Breast epithelium (tissue), 4 donors: Measurements from ENCODE around the gene GPR42. TPM values are rescaled to one million over a fixed set of nuclear protein-coding genes. Genes with fewer than 3 reads are reported as not detected.

Experiments
- DNase-seq, 2 donors: peaks; one replicate each; pipeline ENCODE4 v3.0.0-alpha.2; 2019; ENCODE audit warnings: low spot score in 2 of 2
- H3K27ac ChIP-seq, 2 donors: fragments of 200-600 bp; sonication (generic) in 1 of 2; one replicate each; pipeline ENCODE4 v1.5.1; 2016 to 2019; ENCODE audit warnings: mild to moderate bottlenecking in 1 of 2
- H3K27me3 ChIP-seq, 2 donors: fragments of 200-600 bp; sonication (generic) in 1 of 2; one replicate each; pipeline versions ENCODE4 v1.5.1 to v1.6.0; 2017 to 2019; ENCODE audit warnings: control low read depth in 1 of 2, mild to moderate bottlenecking in 1 of 2
- H3K36me3 ChIP-seq: fragments of 200-600 bp; one replicate; pipeline ENCODE4 v1.5.1; 2019
- H3K4me1 ChIP-seq, 2 donors: fragments of 200-600 bp; sonication (generic); one replicate each; pipeline ENCODE4 v1.5.1; 2016 to 2019; ENCODE audit warnings: control low read depth in 1 of 2
- H3K4me3 ChIP-seq, 3 donors: fragments of 200-600 bp; sonication (generic); 1 replicate in 2 of 3; 2 replicates in 1 of 3; pipeline ENCODE4 v1.5.1; 2016 to 2019; ENCODE audit warnings: mild to moderate bottlenecking in 3 of 3, moderate library complexity in 2 of 3
- H3K9me3 ChIP-seq, 2 donors: fragments of 200-600 bp; sonication (generic) in 1 of 2; one replicate each; pipeline ENCODE4 v1.5.1; 2016 to 2019; ENCODE audit warnings: control low read depth in 1 of 2
- POLR2A ChIP-seq: fragments of 450-650 bp; IDR thresholded peaks from one replicate; pipeline ENCODE4 v1.6.1; 2016; ENCODE audit warnings: antibody characterized with exemption, mild to moderate bottlenecking, moderate library complexity
- POLR2AphosphoS5 ChIP-seq, 3 donors: sonication (generic); formaldehyde crosslinking; IDR thresholded peaks; one replicate each; pipeline ENCODE4 v1.6.1; 2017; ENCODE audit warnings: antibody characterized with exemption in 3 of 3
- intact Hi-C: fragments of 100-400 bp; cut with DNase I; formaldehyde crosslinking; loops from one replicate; pipeline ENCODE4 v1.15.1; 2023; ENCODE audit warnings: low total_unique reads
- total RNA-seq, 3 donors: library from RNA; depleted of rRNA; stranded (reverse); fragments of >200 nt; gene quantifications; one replicate each; pipeline ENCODE4 v1.1.0, GENCODE V29; 2016
- TF ChIP-seq, protein P1 (sequence below), 3 donors: fragments of 450-650 bp; IDR thresholded peaks; one replicate each; pipeline ENCODE4 v1.5.1; 2016 to 2017; ENCODE audit warnings: antibody characterized with exemption in 3 of 3, mild to moderate bottlenecking in 3 of 3, moderate library complexity in 3 of 3

The GPR42 gene
- total RNA-seq, 3 donors from 2014 or later = 0.66 TPM; not detected in 2

DNA sequence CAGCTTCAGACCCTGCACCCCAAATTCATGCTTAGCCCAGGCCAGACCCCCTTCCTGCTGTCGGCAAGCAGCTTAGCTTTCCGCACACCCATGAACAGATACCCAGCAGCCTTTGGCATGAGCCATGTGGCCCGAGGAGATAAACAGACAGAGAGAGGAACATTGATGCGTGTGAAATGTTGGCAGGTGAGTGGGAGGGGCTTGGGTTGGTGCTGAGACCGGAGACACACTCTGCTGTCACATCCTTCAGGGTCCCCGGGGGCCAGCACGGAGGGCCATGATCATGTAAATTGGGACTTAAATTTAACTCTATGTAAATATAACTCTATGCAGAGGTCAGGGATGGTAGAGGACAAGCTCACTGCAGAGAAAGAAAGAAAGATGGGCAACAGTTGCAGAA, 40.4 kb upstream of the GPR42 start:
- Histone ChIP-seq H3K36me3 (no peaks in the 10 kb centered on the region), H3K9me3 (no peaks in the 10 kb centered on the region), H3K4me1 (no peaks in the 10 kb centered on the region), H3K4me3 (no peak overlapping the region), H3K27me3 (no peaks in the 10 kb centered on the region), H3K27ac (no peak overlapping the region)
- intact Hi-C loops = no loop called here
- no peak for TF ChIP-seq POLR2A
- TF ChIP-seq, protein P1, sequence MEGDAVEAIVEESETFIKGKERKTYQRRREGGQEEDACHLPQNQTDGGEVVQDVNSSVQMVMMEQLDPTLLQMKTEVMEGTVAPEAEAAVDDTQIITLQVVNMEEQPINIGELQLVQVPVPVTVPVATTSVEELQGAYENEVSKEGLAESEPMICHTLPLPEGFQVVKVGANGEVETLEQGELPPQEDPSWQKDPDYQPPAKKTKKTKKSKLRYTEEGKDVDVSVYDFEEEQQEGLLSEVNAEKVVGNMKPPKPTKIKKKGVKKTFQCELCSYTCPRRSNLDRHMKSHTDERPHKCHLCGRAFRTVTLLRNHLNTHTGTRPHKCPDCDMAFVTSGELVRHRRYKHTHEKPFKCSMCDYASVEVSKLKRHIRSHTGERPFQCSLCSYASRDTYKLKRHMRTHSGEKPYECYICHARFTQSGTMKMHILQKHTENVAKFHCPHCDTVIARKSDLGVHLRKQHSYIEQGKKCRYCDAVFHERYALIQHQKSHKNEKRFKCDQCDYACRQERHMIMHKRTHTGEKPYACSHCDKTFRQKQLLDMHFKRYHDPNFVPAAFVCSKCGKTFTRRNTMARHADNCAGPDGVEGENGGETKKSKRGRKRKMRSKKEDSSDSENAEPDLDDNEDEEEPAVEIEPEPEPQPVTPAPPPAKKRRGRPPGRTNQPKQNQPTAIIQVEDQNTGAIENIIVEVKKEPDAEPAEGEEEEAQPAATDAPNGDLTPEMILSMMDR (IDR thresholded peaks at IDR 0.05) = no peak
- DNase-seq = no peak

DNA sequence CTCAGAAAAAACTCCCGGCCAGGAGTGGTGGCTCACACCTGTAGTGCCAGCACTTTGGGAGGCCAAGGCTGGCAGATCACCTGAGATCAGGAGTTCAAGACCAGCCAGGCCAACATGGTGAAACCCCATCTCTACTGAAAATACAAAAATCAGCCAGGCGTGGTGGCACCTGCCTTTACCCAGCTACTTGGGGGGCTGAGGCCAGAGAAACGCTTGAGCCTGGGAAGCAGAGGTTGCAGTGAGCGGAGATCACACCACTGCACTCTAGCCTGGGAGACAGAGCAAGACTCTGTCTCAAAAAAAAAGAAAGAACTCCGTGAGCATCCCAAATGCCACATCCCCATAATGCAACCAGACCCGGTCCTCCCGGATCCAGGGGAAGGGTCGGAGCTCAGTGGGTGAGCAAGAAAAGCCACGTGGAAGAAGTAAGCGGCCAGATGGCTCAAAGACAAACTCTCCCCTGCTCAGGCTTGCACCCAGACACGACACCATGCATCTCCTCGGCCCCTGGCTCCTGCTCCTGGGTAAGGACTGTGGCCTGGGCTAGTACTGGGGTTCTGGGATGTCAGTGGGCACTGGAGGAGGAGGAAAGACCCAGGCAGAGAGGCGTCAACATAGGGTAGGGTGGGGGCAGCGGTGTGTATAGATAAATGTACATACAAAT, 39.2 kb upstream of the GPR42 start:
- Histone ChIP-seq H3K36me3 (no peaks in the 10 kb centered on the region), H3K4me1 (no peaks in the 10 kb centered on the region), H3K27ac (no peak overlapping the region), H3K4me3 (no peak overlapping the region), H3K27me3 (no peaks in the 10 kb centered on the region), H3K9me3 (no peaks in the 10 kb centered on the region)
- intact Hi-C loops = no loop called here
- DNase-seq = no peak
- TF ChIP-seq, protein P1 (IDR thresholded peaks at IDR 0.05) = no peak
- TF ChIP-seq POLR2AphosphoS5 (IDR thresholded peaks at IDR 0.05) = no peak
- no peak for TF ChIP-seq POLR2A

GRCh38 chr19:35332817-35333216, 38.1 kb upstream of the GPR42 start:
- intact Hi-C loops = no loop called here
- Histone ChIP-seq H3K4me3 (no peak overlapping the region), H3K27ac (no peak overlapping the region), H3K9me3 (no peaks in the 10 kb centered on the region), H3K27me3 (no peaks in the 10 kb centered on the region), H3K4me1 (no peaks in the 10 kb centered on the region), H3K36me3 (no peaks in the 10 kb centered on the region)
- TF ChIP-seq, protein P1 (IDR thresholded peaks at IDR 0.05) = no peak
- TF ChIP-seq POLR2A (no peak), POLR2AphosphoS5 (IDR thresholded peaks at IDR 0.05) (no peak)
- DNase-seq = no peak

- intact Hi-C loops = no loop called here
- no peak overlapping the region for H3K4me3 ChIP-seq
- no peaks in the 10 kb centered on the region for H3K36me3 ChIP-seq
- no peak overlapping the region for H3K27ac ChIP-seq
- no peak for DNase-seq
- H3K27me3 ChIP-seq = no peaks in the 10 kb centered on the region
- H3K4me1 ChIP-seq = no peaks in the 10 kb centered on the region
- TF ChIP-seq POLR2A (no peak), POLR2AphosphoS5 (IDR thresholded peaks at IDR 0.05) (no peak)
- TF ChIP-seq, protein P1 (IDR thresholded peaks at IDR 0.05) = no peak
- no peaks in the 10 kb centered on the region for H3K9me3 ChIP-seq
Observed at GRCh38 chr19:35334144-35334753, 36.6 kb upstream of the GPR42 start.

- H3K27ac ChIP-seq = no peak overlapping the region
- no peaks in the 10 kb centered on the region for H3K27me3 ChIP-seq
- intact Hi-C loops = no loop called here
- H3K36me3 ChIP-seq = no peaks in the 10 kb centered on the region
- H3K4me1 ChIP-seq = no peaks in the 10 kb centered on the region
- no peaks in the 10 kb centered on the region for H3K9me3 ChIP-seq
- no peak for TF ChIP-seq POLR2A
- TF ChIP-seq, protein P1 (IDR thresholded peaks at IDR 0.05) = no peak
- no peak overlapping the region for H3K4me3 ChIP-seq
- DNase-seq = no peak
Observed at GRCh38 chr19:35336166-35336955, 34.5 kb upstream of the GPR42 start.
